Muscle of back (tissue), 11 donors: ENCODE results near the gene RAPGEF5. TPM values are rescaled to one million over a fixed set of nuclear protein-coding genes. Genes with fewer than 3 reads are reported as not detected.
A peak's percentile ranks its signal among the peaks of the same experiment; 100 is the strongest.

Experiments
- DNase-seq, 3 donors: peaks; one replicate each; pipeline versions ENCODE4 v3.0.0 to v3.0.0-alpha.2; 2013
- polyA plus RNA-seq, 10 donors: library from polyadenylated mRNA; unstranded; fragments of 120-200 nt; gene quantifications; one replicate each; pipeline ENCODE4 v1.2.1, GENCODE V29; 2013; ENCODE audit not compliant: insufficient read length in 10 of 10

Gene RAPGEF5
- polyA plus RNA-seq, 10 donors: 12.8 to 23.5 (median 17.7) TPM

DNA sequence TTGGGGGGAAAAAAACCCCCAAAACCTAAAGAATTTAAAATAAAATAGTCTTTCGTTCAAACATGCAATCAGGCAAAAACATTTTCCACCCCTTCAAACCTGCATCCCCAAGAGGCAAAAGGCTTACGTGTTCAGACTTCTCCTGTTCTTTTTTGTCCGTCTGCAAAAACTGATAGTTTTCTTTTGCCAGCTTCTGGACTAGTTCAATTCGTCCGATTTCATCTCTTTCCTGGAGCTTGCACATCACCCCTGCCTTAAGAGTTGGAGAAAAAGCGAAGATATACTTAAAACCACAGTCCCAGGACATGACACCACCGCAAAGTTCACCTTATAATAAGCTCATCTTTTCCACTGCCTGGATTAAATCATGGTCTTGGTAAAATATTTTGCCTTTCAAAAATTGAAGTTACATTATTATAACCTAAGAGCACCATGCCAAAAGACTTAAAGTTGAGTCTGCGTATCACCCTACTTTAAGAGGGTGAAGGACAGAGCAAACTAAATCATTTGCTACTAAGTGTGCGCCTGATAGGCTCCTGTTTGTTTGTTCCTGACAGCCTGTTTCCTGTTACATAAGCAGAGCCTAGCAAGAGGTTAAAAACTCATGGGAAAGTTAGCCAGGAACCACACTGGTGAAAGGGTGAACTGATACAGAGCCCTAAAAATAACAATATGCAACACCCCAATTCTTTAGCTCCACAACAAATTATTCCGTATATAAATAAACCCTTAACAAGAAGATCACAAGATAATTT lies 137.0 kb downstream of the RAPGEF5 start:
- no peak for DNase-seq

DNA sequence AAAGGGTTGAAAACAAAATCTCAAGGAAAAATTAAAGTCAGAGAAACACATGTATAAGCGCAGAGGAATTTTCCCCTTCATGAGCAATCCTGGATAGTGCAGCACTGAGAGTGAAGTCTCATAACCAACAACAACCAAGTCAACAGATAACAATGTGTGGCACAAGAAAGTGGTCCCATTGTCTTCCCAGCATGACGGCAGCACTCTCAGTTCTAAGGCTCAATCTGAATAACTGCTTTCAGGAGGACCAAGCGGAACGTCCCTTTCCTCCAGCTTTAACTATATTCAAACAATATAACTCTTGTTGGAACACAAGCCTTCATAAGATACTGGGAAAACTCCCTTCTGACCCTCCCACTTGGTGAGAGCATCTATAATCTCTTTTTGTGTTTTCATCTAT lies 137.9 kb downstream of the RAPGEF5 start:
- DNase-seq: peak in 1 of 3 donors; percentile 15

DNA sequence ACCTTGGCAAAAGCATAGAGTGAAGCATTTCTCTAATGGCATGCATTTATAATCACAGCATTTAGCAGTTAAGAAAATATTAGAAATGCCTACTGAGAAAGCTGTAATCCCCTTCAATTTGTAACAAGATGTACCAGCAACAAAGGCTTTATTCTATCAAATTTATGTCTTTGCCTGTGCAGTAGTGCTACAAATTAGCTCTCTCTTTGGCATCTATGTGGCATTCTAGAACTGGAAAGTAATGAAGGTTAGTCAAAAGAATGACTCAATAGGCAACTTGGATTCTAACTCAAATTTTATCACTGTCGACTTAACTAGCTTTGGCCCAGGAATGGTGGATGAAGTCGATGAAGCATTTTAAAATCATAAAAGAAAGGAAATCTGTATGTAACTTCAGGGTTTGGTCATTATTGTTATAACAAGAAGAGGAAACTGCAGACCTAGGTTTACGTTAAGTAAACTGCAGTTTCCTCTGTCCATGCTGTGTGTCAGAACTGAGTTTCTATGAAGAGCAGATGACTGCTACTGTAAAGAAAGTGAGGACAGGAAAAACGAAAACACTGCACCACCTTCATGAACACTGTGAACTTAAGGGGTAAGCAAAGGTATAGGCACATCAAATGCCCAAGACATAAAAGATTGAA lies 140.0 kb downstream of the RAPGEF5 start:
- no peak for DNase-seq

DNA sequence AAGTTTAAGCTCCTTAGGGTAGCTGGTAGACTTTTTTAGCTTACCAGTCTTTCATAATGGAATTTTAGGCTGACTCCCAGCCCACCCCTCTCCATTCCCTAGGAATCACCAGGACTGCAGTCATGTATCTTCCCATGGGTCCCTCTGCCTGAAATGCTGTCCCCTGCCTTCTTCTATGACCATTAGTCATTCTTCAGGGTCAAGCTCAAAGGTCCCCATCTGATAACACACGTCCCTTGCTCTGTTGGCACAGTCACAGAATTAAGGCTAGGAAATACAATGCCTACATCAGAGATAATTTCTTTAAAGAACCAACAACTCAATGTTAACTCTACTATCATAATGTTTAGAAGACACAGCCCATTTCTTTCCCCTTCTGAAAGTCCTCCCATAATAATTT lies 140.6 kb downstream of the RAPGEF5 start:
- no peak for DNase-seq

DNA sequence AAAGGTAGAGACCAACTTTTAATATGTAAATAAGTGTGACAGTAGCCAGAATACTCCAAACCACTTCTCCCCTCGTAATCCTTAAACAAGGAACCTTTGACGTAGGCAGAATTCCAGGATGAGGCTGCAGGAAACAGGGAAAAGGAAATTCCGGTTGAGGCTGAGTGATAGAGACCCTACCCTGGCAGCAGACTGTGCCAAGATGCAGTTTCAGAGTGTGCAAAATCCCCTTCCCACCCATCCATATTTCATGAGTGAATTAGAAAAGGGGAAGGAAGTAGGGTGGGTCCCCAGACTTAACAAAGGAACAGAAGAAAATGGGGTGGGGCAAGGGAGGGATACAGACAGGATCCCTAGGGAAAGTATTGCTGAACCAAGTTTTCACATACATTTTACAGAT lies 143.0 kb downstream of the RAPGEF5 start:
- DNase-seq: no peak

DNA sequence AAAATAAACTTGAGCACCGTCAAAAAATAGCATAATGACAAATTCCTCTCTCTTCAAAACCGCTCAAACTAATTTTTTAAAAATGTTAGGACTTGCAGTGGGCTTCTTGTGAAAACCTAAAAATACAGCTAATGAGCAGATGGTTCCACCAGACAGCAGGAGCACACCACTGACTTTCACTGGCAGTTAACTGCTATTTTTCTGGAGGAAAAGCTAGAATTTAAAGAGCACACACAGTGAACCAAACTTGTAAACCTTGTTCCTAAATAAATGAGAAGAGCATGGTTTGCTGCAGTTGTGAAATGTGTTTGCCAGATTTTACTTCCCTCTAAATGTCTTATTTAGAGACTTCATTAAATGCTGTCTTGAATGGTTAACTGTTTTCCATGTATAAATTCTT lies 143.9 kb downstream of the RAPGEF5 start:
- DNase-seq: no peak

DNA sequence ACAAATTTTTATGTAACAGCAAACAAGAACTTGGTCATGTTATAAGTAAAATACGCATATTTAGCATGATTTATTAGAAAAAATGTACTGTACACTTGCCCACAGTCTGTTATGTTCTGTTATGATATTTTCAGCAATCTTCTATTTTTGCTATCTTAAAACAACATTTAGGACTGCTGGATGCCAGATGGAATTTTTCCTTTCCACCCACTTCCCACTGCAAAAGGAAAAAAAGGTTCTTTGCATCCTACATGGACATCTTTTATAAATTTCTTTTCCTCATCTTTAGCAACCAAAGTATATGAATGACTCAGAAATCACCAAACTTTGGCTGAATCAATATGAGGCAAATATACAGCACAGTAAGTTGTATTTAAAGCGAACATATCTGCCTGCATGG lies 146.0 kb downstream of the RAPGEF5 start:
- no peak for DNase-seq

DNA sequence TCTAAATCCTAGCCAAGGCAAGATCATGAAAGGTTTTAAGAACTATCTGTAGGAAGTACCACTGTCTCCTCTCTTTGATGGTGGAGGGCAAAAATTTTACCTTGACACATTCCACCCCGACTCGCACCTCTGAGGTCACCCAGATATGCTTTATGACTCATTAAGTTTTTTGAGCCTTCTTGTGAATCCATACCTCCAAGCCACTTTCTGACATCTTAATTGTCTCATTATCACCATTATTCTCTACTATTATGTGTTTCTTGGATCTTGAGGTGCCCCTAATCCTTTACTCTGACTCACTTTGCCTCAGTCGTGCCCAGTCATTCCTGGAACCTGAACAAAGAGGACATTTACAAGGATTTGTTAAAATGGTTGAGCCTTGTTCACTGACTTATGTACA lies 146.6 kb downstream of the RAPGEF5 start:
- no peak for DNase-seq

DNA sequence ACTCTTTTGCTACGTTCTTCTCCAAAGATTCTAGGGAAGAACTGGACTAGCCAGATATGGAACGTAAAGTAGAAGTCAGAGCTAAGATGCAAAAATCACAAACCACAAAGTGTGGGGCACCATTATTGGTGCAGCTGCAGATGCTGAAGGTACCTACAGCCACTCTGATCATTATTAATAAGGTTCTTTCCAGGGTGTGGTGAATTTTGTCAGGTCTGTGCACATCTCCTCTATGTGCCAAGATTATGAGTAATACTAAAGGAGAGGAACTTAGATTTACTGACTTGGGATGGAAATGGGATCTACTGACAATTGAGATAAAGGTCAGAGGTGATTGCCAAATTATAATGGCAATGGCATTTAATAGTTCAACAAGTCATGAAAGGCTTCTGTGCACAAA lies 148.2 kb downstream of the RAPGEF5 start:
- no peak for DNase-seq

DNA sequence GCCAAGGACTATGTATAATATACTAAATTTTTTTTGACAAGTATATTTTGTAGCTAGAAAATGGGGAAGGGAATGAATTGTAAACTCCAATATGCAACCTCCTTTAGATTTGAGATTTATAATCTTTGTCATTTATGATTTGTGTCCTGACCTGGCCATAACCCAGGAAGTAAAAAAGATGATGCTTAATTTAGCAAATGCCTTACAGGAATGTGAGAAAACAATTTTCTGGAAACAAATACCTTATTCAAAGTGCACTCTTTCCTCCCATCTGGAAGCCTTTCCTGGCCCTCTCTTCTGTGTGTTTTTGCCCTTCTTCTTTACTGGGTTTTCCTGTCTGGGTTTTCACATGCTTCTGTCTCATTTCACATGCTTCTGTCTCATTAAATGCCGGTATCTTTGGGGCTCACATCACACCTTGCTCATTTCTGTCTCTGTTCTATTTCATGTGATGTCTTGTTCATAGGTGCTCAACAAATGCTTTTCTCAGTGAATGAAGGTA lies 149.2 kb downstream of the RAPGEF5 start:
- DNase-seq: no peak

DNA sequence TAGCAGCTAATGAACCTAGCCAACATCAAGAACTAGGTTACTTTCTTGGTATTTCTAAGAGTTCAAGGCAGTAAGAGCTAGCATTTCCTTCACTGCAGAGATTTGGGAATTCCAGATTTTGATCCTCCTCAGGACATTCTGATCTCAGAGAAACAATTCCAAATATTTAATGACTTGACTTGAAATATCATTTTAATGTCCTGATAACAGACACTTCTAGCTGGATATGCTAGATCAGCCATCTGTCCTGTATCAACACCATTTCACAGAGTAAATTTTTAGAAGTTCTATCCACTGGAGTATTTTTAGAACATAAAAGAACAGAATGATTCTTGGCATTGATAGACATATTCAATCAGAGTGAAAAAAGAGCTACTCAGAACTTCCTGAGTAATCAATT lies 151.3 kb downstream of the RAPGEF5 start:
- no peak for DNase-seq

DNA sequence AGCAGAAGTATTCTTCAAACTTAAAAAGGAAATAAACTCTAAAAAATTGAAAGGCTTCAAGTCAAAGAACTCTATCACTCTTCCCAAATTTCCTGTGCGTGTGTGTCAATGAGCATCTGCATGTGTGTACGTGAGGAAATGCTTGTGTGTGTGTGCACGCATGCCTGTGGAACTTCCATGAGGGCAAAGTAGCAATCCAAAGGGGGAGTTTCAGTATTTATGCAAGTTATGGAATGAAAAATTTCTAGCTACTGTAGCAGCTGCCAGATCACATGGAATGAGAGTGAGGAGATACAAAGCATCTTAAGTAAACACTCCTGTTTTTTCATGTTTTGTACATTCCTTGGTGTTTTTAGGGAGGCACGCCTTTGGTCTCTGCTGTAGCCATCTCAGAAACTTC lies 152.6 kb downstream of the RAPGEF5 start:
- DNase-seq: no peak

DNA sequence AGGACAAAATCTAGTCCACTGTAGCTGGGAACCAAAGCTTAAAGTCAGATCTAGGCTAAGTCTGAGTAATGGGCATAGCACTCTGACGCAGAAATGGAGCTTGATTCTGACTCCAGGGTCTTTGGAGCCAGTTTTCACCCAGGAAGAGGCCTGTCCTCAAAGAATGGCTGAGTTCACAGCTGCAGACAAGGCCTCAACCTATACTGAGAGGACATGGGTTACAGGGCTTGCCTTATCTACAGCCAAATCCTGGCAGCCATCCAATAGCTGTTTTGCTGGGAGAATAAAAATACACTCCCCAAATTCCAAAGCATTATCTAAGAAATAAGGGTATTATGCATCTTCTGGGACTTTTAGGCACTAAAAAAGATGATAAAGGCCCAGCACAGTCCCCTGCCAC lies 154.8 kb downstream of the RAPGEF5 start:
- DNase-seq: no peak

DNA sequence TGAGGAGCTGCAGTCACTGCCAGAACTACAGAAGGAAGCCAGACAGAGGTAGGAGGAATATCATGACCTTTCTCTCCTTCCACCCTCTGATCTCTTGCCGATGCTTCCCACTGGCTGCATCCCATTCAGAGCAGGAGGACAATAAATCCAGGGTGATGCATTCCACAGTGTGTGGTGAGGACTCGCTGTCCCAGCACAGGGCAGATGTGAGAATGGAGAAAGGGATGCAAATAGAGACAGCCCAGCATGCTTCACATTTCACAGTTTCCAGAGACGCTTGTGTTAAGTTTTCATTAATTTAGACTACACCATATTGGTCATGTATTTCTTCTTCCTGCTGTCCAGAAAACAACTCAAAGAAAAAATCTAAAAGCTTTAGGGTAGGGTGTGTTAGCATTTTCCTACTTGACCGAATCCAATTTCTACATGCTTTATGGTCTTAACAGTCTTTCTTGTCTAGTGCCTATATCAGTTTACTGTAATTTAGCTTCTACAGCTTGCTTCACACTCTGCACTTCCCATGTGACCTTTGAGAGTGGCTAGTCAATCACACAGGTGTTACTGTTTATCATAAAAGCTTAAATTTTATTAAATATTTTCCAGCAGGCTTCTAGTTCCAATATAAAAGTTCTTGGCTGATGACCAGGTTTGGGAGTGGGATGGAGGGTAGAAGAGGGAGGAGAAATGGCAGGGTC lies 155.6 kb downstream of the RAPGEF5 start:
- DNase-seq: no peak

DNA sequence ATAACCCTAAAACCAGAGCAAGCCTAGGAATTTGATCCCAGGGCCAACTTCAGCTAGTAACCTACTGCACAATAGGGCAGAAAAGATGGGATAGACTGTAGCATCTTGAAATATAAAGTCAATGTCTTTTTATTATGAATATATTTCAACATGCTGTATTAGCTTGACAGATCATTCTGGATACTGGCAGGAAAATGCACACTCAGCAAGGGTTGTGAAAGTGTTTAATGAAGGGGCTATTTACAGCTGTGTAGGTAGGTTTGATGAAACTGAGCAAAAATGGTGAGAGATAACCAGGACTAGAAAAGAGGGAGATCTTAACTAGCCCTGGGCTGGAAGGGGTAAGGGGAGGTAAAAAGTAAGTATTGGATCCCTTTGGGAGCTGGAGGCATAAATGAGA lies 156.2 kb downstream of the RAPGEF5 start:
- DNase-seq: no peak

DNA sequence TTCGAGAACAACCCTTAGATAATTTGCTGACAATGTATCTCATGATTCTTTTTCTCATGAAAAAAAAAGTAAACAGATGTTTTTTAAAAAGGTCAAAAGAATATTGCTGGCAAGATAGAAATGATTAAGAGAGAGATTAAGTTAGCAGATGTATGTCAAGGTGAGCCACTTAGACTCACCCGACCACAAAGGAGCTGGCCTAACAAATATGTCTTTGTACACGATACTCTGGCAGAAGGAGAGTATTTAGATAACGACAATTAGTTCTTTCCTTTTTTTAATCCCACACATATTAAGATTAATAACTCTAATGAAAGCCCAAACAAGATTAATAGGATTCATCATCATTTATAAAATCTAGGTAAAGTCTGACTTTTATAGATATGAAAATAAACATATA lies 156.7 kb downstream of the RAPGEF5 start:
- no peak for DNase-seq

DNA sequence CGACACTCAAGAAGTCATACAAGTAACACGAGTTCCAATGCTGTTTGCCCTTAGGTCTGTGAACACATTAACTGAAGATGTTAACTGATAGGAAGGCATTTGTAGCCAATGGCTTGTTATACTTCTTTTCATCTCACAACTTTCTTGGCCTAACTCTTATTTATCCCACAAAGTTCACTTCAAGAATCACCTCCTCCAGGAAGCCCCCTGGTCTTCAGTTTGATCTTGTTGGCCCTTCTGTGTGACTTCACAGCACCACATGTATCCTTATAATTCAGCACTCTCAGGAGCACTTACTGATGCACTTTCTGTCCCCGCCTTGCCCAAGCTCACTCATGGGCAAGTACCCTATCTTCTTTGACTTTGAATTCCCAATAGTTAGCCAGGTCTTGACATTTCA lies 159.6 kb downstream of the RAPGEF5 start:
- DNase-seq: no peak

DNA sequence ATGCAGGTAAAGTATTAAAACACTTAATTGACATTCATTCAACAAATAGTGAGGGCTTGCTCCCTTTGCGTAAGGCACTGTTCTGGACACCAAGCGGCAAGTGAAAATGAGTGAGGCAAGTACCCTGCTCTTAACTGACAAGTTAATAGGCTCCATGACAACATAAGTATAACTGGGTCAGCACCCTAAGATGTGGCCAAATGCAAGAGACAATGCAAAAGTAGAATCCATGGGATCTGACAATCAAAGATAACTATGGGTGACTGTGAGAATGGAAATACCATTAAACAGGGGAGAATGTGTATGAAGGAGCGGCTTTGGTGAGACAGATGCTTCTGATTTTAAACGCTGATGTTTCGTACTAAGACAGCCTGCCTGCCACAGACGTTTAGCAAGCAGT lies 160.5 kb downstream of the RAPGEF5 start:
- DNase-seq: no peak

DNA sequence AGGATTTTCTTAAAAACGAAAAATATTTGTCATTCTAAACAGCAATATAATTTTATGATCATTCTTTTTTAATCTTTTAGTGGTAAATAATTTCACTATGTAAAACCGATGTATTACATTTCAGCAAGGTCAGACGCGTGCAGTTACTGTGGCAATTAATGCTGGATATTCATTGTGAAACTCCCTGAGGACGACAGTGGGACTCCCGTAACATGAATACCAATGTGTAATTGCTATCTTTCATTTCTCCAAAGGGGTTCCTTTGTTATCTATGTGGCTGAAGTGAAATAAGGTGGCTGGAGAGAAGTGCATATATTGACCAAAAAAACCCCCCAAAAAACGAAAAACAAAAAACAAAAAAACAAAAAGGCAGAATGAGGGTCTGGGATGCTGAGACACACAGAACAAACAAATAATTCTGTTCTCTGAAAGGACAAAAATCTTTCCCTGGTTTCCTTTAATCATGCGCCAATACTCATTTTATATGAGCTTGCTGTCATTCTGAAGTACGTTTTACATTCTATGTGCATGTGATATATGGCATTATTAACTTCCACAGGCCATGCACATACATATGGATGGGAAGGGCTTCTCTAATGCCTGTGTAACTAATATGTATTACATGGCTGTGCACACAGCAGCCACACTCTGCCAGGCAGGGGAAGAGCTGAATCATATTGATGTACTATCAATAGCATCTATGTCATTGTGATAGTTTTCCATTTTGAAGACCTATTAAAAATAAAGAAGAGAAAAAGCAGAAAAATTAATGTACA lies 161.4 kb downstream of the RAPGEF5 start:
- no peak for DNase-seq

DNA sequence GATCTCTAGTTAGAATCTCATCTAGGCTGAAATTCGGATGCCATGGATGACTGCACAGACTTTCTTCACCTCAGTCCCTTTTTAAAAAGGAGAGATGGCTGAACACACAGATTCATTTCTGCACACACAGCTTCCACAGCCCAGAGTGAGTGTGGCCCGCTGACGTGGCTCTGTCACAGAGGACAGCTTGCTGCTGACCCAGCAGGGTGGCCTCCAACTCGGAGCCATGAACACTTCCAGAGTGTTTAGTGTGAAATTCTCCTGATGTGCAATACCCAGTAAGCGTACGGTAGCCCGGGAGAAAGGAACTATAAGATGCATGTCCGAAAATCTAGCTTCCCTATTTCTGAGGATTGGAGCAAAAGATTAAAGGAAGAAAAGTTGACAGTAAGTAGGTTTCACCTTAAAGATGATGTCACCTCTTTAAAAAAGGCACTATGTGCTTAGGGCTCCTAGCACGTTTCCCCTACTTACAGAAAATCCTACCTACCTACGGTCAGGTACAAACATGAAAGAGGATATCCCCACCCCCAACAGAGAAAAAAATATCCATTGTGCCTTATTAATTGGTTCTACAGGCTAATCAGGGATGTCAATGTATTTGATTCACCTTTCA lies 162.2 kb downstream of the RAPGEF5 start:
- DNase-seq: no peak

DNA sequence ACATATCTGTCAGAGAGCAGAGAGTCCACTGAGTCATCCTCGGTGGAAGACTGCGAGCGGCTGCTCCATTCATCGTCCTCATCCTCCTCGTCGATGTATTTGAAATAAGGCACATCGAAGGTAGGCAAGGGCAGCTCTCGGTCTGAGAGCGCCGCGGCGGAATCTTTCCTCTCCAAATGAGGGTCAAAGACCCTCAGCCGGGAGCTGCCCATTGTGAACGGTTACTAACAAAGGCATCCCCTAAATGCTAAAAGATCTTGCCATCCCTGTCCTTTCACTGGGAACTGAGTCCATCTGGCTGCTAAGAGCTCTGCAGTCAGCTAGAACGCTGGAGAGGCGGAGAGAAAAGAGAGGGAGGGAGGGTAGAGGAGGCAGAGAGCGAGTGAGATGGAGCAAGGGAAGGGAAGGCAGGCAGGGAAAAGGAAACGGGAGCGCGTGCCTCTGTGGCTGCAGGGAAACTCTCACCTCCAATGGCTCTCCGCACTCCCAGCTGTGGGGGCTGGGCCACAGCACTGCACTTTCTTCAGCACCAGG lies 163.4 kb downstream of the RAPGEF5 start:
- peak; percentile 3 to 70 (median 30) for DNase-seq
